ENCODE data around the gene PGAM5.
"Not testable (repeated sequence)": the region's sequence is repeated elsewhere in the genome, so short reads cannot be mapped to it uniquely, and the experiment has no call there.

Gene PGAM5

GRCh38 chr12:132723015-132723763 lies 12.5 kb downstream of the PGAM5 start:
- DNase-seq: no peak

DNA sequence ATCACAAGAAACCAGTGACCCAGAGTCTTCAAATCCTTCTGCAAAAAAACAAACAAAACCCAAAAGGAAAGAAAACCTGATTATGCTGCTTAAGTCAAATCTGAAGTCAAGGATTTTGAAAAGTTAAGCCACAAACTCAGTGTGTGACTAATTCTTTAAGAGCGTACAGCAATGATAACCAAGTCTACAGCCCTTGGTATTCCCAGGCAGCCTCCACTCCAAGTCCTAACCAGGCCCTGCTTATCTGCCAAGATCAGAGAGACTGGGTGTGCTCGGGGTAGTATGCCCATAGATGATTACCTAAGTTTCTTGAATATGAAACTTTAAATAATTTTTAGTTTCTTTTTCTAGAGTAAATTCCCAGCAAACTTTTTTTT lies 13.1 kb downstream of the PGAM5 start:
- no peak for DNase-seq

GRCh38 chr12:132724506-132725241 lies 14.0 kb downstream of the PGAM5 start:
- no peak for DNase-seq

DNA sequence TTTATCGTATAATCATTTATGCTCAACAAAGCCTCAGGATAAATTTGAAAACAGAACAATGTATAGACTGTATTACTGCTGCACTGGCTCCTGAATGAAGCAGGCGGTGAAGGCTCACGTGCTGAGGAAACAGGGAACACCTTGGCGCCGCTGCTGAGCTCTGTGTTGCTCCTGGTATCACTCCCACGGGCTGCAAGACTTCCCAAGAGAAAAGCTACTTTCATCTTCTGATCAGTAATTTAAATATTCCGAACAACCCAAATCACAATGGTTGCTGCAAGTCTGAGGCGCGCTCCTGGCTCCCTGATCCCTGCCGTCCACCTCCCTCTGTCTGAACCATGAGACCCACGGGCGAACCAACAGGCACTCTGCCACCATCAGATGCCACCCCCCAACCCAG lies 15.7 kb downstream of the PGAM5 start:
- DNase-seq: no peak

GRCh38 chr12:132727091-132727794 lies 16.6 kb downstream of the PGAM5 start:
- DNase-seq: no peak

- no peak for DNase-seq
Measured at GRCh38 chr12:132728502-132728901, 17.9 kb downstream of the PGAM5 start.

GRCh38 chr12:132729541-132730320 lies 19.1 kb downstream of the PGAM5 start:
- DNase-seq: no peak

GRCh38 chr12:132730353-132730752 lies 19.7 kb downstream of the PGAM5 start:
- no peak for DNase-seq

DNA sequence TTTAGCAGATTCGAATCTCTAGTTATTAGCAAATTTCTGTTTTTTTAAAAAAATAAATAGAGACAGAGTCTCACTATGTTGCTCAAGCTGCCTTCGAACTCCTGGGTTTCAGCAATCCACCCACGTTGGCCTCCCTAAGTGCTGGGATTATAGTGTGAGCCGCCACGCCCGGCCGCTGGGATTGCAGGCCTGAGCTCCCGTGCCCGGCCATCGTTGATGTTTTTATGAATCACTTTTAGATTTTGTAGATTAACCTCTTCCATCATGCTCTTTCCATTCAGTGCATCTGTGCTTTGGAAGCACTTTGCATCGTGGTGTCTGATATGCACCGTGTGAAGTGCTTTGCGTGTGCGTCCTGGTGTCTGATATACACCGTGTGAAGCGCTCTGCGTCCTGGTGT lies 20.9 kb downstream of the PGAM5 start:
- no peak for DNase-seq

DNA sequence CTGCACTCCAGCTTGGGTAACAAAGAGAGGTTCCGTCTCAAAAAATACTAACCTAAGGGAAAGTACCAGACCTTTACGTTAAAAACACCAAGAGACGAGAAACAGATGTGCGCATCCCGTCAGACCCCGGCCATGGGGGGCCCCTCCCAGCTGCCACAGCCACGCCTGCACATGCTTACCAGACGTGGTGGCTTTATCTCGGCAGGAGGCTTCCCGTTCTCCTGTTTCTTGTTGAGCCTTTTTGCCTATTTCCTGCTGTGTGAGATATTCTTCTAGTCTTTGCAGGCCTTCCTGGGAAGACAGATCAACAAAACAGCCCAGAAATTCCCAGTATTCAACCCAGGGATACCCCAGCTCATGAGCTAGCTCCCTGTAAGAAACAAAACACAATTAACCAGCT lies 23.6 kb downstream of the PGAM5 start:
- DNase-seq: no peak

- DNase-seq: no peak
Measured at GRCh38 chr12:132735496-132735895, 24.9 kb downstream of the PGAM5 start.

DNA sequence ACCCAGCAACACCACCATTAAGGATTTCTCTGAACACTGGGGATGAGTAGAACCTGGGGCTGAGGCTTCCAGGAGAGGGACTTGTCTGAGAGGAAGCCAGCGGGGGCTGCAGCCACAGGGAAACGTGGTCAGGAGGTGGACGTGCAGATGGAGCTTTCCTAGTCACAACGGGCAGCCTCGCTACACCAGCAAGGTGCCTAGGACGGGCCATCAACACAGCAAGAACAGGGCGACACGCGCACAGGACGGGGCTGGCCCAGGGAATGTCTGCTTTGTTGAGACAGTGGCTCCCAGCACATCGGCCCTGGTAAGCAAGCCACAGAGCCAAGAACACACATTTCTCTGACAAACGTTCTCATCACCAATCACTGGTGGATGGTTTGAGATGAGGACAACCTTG lies 25.7 kb downstream of the PGAM5 start:
- no peak for DNase-seq

DNA sequence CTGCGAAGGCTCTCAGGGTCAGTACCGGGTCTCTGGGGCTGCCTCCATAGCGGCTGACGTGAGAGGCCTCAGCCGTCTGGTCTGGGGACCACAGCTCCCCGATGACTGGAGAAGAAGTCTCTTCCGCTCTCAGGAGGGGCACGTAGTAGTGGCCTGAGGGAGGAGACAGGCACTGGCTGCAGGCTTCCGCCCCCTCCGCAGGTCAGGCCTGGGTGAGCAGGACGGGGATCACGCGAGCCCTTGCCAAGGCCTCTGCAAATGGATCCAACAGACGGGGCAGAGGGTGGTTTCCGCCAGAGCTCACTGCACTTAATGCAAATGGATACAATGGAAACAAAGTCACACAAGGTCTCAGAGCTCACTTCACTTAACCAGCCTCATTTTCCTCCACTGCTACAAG lies 26.3 kb downstream of the PGAM5 start:
- DNase-seq: no peak

GRCh38 chr12:132739600-132740312 lies 29.1 kb downstream of the PGAM5 start:
- DNase-seq: no peak

DNA sequence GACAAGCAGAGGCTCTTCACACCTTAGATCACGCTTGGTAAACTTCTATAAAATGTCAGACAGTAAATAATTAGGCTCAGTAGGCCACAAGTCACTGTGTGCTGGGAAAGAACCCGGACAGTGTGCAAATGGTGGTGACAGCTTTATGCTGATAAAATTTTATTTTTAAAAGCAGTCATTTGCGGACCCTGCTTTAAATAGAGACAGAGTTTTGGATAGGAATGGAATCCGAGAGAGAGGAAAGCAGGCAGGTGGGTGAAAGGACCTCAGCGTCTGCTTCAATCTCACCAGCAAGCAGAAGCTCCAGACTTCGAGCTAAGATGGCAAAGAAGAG lies 29.6 kb downstream of the PGAM5 start:
- no peak for DNase-seq

DNA sequence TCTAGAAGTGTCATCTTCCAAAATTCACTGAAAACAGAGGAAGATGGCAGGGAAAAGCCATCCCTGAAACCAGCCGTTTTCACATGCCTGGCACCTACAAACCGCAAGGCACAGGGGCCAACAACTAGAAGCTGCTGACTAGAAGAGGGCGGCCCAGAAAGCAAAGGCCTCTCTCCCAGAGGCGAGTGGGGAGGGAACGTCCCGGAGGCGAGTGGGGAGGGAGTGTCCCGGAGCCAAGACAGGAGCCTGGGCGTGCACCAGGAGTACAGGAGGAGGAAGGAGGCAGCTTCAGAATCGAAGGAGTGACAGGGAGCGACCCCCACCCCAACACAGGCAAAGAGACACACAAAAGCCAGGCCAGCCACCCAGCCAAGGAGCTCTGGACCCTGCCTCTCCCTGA lies 30.0 kb downstream of the PGAM5 start:
- DNase-seq: no peak

DNA sequence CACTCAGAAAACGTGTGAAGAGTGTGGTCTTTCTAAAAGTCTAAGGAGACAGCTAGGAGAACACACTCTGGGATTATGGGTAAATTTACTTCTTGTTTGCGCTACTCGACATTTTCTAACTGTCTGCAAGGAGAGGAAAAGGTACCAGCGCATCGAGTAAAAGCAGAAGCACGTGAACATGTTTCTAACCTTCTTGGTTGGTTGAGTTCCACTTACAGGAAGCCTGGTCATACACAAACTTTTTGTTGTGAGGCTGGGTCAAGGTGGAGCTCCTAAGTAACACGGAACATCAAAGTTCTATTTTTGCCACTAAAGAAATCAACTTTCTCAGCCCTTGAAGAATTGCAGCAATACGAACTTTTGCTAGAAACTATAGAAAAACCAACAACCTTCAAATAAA lies 31.0 kb downstream of the PGAM5 start:
- DNase-seq: no peak

- DNase-seq: no peak
Measured at GRCh38 chr12:132743831-132744230, 33.2 kb downstream of the PGAM5 start.

DNA sequence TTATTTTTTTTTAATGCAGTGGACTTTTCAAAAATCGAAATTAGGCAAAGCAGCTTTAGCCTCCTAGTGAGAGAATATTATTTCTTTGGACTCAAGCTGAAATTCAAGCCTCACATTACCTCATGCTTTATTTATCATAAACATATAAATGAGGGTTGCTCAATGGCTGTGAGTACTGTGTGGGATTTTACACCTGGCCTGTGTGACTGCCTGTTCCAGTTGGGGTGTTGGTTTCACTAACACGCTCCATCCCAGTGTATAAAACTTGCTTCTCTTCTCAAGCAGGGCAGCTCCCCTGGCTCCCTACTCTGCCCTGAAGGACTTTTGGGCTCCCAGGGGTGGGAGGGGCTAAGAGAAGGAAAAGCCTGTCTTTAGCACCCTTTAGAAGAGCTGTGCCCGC lies 36.0 kb downstream of the PGAM5 start:
- no peak for DNase-seq

DNA sequence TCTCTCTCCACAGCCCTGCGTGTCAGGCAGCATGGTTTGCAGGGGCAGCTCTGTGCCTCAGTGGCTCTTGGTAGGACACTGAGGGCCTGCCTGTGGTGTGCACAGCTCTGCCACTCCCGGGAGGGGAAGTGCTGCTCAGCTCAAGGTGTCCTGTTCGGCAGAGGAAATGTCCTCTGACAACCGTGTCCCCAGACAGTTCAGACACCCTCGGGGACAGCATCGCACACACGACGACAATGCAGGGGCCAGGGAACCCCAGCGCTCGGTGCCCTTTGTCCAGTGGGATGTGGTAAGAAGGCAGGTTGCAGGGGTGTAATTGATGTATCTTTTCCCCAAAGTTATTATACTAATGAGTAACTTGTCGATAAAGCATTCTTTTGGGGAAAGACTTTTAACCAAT lies 36.8 kb downstream of the PGAM5 start:
- no peak for DNase-seq

GRCh38 chr12:132747896-132748295 lies 37.3 kb downstream of the PGAM5 start:
- no peak for DNase-seq

DNA sequence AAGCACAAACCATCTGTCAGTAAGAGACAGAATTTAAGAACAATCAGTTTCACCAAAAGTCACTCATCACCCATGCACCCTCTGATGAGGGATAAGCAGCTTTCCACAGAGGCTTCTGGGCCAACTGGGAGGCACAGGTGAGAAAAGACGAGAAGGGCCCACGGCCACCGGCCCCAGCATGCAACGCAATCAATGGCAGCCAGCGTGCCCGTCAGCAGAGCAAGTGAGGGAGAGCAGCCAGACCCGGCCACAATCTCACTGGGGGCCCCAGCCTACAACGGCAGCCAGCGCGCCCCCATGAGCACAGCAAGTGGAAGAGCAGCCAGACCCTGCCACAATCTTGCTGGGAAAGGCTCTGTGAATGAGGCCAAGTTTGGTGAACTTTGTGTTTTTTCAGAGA lies 37.7 kb downstream of the PGAM5 start:
- no peak for DNase-seq

GRCh38 chr12:132753670-132754069 lies 43.0 kb downstream of the PGAM5 start:
- DNase-seq: not testable (repeated sequence)
